ENCODE results near the gene BCAS1.

The BCAS1 gene

DNA sequence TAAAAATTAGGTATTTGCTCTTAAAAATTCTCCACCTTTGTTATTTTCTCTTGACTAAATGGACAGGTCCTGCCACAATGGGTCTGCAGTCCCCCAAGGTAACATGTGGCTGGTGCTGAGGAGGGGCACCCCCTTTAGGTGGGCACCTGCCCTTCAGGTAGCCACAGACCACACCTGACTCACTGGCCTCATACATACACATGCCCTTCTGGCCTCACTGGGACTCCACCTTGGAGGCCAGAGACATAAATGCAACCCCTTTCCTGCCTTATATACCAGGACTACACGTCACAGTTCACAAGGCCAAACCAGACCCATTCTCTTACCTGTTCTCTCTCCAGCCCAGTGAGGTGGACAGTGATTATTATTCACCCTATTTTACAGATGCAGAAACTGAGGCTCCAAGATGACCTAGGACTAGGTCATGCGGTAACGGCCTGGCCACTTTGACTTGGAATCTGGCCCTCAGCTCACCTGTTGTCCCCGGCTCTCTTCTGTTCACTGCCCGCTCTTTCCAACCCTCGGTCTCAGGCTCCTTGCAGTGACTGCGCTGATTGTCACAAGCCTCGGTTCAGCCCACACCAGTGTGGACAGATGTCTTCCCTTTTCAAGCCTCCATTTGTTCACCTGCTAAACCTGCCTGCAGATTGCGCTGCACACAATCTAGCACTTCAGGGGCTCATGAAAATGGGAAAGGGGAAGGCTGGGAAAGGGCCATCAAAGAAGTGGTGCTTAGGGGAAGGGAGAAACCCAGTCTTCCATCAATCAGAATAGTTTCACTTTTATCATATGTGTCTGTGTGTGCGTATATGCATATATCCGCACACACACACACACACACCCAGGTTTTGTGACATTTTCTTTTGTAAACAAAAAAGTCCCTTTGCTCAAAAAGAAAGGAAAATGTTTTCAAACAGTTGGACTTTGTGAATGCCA lies 121.7 kb downstream of the BCAS1 start:
- DNase-seq, result no peak
- no peaks in the 10 kb centered on the region for H3K36me3 ChIP-seq
- no peaks in the 10 kb centered on the region for H3K9me3 ChIP-seq (ENCODE audit: severe bottlenecking)
- H3K27ac ChIP-seq, result no peak overlapping the region
- no peak overlapping the region for H3K4me3 ChIP-seq (ENCODE audit: low read depth, low read length)
- H3K27me3 ChIP-seq (ENCODE audit: insufficient read depth, low read depth, severe bottlenecking), result peaks cover 56% of the 10 kb centered on the region
- TF ChIP-seq, protein P1, sequence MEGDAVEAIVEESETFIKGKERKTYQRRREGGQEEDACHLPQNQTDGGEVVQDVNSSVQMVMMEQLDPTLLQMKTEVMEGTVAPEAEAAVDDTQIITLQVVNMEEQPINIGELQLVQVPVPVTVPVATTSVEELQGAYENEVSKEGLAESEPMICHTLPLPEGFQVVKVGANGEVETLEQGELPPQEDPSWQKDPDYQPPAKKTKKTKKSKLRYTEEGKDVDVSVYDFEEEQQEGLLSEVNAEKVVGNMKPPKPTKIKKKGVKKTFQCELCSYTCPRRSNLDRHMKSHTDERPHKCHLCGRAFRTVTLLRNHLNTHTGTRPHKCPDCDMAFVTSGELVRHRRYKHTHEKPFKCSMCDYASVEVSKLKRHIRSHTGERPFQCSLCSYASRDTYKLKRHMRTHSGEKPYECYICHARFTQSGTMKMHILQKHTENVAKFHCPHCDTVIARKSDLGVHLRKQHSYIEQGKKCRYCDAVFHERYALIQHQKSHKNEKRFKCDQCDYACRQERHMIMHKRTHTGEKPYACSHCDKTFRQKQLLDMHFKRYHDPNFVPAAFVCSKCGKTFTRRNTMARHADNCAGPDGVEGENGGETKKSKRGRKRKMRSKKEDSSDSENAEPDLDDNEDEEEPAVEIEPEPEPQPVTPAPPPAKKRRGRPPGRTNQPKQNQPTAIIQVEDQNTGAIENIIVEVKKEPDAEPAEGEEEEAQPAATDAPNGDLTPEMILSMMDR (IDR thresholded peaks at IDR 0.05; ENCODE audit: low read depth, low read length), result no peak

DNA sequence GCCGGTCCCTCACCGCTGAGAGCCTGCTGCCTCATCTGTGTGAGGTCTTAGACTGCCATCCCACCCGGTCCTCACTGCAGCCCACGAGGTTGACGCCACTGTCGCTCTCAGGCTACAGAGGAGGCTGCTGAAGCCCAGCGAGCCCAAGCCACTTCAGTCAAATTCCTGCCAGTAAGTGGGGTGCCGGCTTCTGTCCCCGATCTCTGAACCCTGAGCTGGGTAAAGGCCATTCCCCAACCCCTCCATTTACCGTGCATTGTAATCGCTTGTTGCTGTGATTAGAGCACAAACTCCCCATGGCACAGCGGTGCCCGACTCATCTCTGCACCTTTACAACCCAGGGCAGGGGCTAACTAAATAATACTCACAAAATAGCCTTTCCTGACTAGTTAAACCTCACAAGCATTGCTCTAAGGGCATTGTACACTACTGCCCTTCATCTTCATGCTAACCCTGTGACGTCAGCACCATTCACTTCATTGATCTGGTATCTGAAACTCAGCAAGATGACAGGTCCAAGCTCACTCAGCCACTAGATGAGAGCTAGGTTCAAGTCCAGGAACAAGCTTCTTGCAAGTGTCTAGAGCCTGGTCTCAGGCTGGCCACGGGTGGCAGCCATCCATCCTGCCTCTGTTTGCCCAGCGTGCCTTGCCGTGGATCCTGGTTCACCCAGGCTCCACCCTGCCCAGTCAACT lies 122.7 kb downstream of the BCAS1 start:
- Histone ChIP-seq H3K27ac (no peak overlapping the region), H3K4me3 (ENCODE audit: low read depth, low read length) (no peak overlapping the region), H3K36me3 (no peaks in the 10 kb centered on the region), H3K9me3 (ENCODE audit: severe bottlenecking) (no peaks in the 10 kb centered on the region), H3K27me3 (ENCODE audit: insufficient read depth, low read depth, severe bottlenecking) (peaks cover 52% of the 10 kb centered on the region)
- TF ChIP-seq, protein P1 (IDR thresholded peaks at IDR 0.05; ENCODE audit: low read depth, low read length), result no peak
- no peak for DNase-seq

DNA sequence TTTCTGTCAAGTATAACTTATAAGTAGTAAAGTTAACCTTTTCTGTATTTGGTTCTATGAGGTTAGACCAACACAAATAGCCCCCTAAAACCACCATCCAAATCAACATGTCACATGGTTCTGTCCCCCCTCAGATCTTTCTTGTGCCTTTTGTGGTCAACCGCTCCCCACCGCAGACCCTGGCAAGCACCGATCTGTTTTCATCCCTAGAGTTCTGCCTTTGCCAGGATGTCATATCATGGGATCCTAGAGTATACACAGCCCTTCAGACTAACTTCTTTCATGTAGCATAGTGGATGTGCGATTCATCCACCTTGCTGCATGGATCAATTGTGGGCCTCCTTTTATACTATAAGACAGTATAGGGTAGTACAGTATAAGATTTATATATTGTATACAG lies 124.3 kb downstream of the BCAS1 start:
- Histone ChIP-seq H3K27me3 (ENCODE audit: insufficient read depth, low read depth, severe bottlenecking) (peaks cover 42% of the 10 kb centered on the region), H3K9me3 (ENCODE audit: severe bottlenecking) (no peaks in the 10 kb centered on the region), H3K4me3 (ENCODE audit: low read depth, low read length) (no peak overlapping the region), H3K36me3 (no peaks in the 10 kb centered on the region), H3K27ac (no peak overlapping the region)
- TF ChIP-seq, protein P1 (IDR thresholded peaks at IDR 0.05; ENCODE audit: low read depth, low read length), result no peak
- no peak for DNase-seq

DNA sequence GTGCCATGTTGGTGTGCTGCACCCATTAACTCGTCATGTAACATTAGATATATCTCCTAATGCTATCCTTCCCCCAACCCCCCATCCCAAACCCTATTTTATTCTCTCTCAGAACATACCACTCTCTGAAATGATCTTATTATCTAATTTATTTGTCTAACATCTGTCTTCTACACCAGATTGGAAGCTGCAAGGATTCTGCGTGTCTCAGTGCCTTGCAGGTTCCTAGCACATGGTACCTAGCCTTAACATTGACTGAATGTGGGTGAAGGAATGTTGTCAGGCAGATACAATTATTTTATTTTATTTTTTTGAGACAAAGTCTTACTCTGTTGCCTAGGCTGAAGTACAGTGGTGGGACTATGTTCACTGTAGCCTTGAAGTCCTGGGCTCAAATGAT lies 124.9 kb downstream of the BCAS1 start:
- no peak overlapping the region for H3K4me3 ChIP-seq (ENCODE audit: low read depth, low read length)
- H3K9me3 ChIP-seq (ENCODE audit: severe bottlenecking), result no peaks in the 10 kb centered on the region
- H3K36me3 ChIP-seq, result no peaks in the 10 kb centered on the region
- DNase-seq, result no peak
- peaks cover 36% of the 10 kb centered on the region for H3K27me3 ChIP-seq (ENCODE audit: insufficient read depth, low read depth, severe bottlenecking)
- no peak overlapping the region for H3K27ac ChIP-seq
- TF ChIP-seq, protein P1 (IDR thresholded peaks at IDR 0.05; ENCODE audit: low read depth, low read length), result no peak

DNA sequence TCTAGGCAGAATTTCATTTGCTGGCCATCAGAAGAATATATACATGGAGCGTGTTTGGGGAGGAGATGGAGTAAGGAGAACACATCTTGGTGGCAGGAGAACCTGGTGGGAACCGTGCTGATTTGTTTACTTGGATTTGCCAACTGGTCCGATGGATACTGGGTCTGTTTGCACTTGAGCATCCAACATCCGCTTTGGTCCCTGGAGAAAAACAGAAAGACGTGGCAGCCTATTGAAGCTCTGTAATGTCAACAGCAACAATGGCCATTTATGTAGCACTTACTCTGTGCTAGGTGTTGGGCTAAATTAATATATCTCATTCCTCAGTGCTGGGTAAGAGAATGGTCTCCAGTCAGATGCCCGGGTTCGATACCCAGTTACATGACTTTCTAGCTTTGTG lies 125.6 kb downstream of the BCAS1 start:
- no peak for DNase-seq
- H3K27me3 ChIP-seq (ENCODE audit: insufficient read depth, low read depth, severe bottlenecking), result peaks cover 32% of the 10 kb centered on the region
- no peaks in the 10 kb centered on the region for H3K36me3 ChIP-seq
- no peak overlapping the region for H3K27ac ChIP-seq
- no peak overlapping the region for H3K4me3 ChIP-seq (ENCODE audit: low read depth, low read length)
- TF ChIP-seq, protein P1 (IDR thresholded peaks at IDR 0.05; ENCODE audit: low read depth, low read length), result no peak
- H3K9me3 ChIP-seq (ENCODE audit: severe bottlenecking), result no peaks in the 10 kb centered on the region

Data from WERI-Rb-1 (cell line).